ENCODE data around the gene SRPX2. TPM values are rescaled to one million over a fixed set of nuclear protein-coding genes. Genes with fewer than 3 reads are reported as not detected.

SRPX2 gene
- polyA plus RNA-seq, 1 of the 3 experiments (the other 2 are of a cell fraction): 14.5 TPM

DNA sequence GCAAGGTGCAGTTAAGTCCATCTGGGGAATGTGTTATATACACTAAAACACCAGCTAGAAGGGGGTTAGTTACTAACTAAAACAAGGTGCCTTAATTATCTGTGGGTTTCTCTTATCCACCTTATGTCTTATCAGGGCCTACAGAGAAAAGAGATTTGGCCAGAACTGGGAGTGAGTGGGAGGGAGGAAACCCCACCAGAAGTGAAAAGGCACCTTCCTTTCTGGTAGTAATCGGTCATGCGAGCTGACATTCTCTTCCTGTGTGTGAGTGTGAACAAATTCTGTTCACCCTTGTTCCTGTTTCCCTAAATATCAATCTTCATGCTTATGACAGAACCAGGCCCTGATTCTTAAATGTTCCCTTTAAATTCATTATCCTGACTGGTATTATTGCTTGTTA is 43.5 kb downstream of the SRPX2 start:
- no peak for TF ChIP-seq ELF1 (IDR thresholded peaks at IDR 0.05)
- no peak for TF ChIP-seq RFX5 (IDR thresholded peaks at IDR 0.05; ENCODE audit: low read length)
- no peak for TF ChIP-seq SMC3 (IDR thresholded peaks at IDR 0.05; ENCODE audit: low read depth, low read length)
- no peak for TF ChIP-seq FOXJ3 (CRISPR knock-in tag; IDR thresholded peaks at IDR 0.05)
- TF ChIP-seq CHD2 (IDR thresholded peaks at IDR 0.05; ENCODE audit: low read length, partially characterized antibody): no peak
- TF ChIP-seq, protein P1, sequence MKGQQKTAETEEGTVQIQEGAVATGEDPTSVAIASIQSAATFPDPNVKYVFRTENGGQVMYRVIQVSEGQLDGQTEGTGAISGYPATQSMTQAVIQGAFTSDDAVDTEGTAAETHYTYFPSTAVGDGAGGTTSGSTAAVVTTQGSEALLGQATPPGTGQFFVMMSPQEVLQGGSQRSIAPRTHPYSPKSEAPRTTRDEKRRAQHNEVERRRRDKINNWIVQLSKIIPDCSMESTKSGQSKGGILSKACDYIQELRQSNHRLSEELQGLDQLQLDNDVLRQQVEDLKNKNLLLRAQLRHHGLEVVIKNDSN (IDR thresholded peaks at IDR 0.05; ENCODE audit: borderline replicate concordance, low read depth): no peak
- no peak for TF ChIP-seq MAX (IDR thresholded peaks at IDR 0.05; ENCODE audit: low read depth)
- TF ChIP-seq ZBTB33 (IDR thresholded peaks at IDR 0.05; ENCODE audit: borderline replicate concordance, low read depth): no peak
- TF ChIP-seq REST (IDR thresholded peaks at IDR 0.05; ENCODE audit: low read depth, low read length): no peak
- TF ChIP-seq PBX3 (IDR thresholded peaks at IDR 0.05): no peak
- TF ChIP-seq MXI1 (IDR thresholded peaks at IDR 0.05; ENCODE audit: low read depth, low read length): no peak
- TF ChIP-seq MEF2A (IDR thresholded peaks at IDR 0.05; ENCODE audit: borderline replicate concordance, low read depth): no peak
- TF ChIP-seq, protein P2, sequence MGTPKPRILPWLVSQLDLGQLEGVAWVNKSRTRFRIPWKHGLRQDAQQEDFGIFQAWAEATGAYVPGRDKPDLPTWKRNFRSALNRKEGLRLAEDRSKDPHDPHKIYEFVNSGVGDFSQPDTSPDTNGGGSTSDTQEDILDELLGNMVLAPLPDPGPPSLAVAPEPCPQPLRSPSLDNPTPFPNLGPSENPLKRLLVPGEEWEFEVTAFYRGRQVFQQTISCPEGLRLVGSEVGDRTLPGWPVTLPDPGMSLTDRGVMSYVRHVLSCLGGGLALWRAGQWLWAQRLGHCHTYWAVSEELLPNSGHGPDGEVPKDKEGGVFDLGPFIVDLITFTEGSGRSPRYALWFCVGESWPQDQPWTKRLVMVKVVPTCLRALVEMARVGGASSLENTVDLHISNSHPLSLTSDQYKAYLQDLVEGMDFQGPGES (IDR thresholded peaks at IDR 0.05; ENCODE audit: low read depth, low read length): no peak
- TF ChIP-seq SIN3A (IDR thresholded peaks at IDR 0.05; ENCODE audit: borderline replicate concordance, low read depth, low read length): no peak
- TF ChIP-seq FOSL2 (IDR thresholded peaks at IDR 0.05; ENCODE audit: borderline replicate concordance, low read depth): no peak
- no peak for TF ChIP-seq RAD21 (IDR thresholded peaks at IDR 0.05; ENCODE audit: low read length)
- TF ChIP-seq, protein P3, sequence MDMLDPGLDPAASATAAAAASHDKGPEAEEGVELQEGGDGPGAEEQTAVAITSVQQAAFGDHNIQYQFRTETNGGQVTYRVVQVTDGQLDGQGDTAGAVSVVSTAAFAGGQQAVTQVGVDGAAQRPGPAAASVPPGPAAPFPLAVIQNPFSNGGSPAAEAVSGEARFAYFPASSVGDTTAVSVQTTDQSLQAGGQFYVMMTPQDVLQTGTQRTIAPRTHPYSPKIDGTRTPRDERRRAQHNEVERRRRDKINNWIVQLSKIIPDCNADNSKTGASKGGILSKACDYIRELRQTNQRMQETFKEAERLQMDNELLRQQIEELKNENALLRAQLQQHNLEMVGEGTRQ (IDR thresholded peaks at IDR 0.05; ENCODE audit: borderline replicate concordance, low read depth, low read length): no peak
- TF ChIP-seq FOXM1 (IDR thresholded peaks at IDR 0.05; ENCODE audit: low read depth): no peak
- Histone ChIP-seq H3K4me1 (ENCODE audit: control insufficient read depth in 1 of 2, insufficient read depth in 2 of 2, low read depth in 1 of 2, low read length in 1 of 2) (no peaks in the 10 kb centered on the region), H3K9me3 (no peaks in the 10 kb centered on the region), H3K4me2 (no peak overlapping the region), H3K79me2 (ENCODE audit: insufficient read depth) (no peaks in the 10 kb centered on the region), H3K36me3 (replicated peaks in 1 of 2; ENCODE audit: control insufficient read depth in 1 of 2, insufficient read depth in 2 of 2, low read length in 1 of 2) (no peaks in the 10 kb centered on the region), H3K27me3 (ENCODE audit: insufficient read depth) (no peaks in the 10 kb centered on the region), H3K9ac (no peak overlapping the region), H4K20me1 (ENCODE audit: insufficient read depth) (no peaks in the 10 kb centered on the region), H3K9me2 (no peaks in the 10 kb centered on the region), H3K27ac (ENCODE audit: low read depth in 2 of 2, low read length in 1 of 2) (no peak overlapping the region), H2AFZ (ENCODE audit: low read depth) (no peak overlapping the region), H3F3A (replicated peaks; ENCODE audit: insufficient read depth) (no peaks in the 10 kb centered on the region), H3K4me3 (ENCODE audit: low read depth in 2 of 2, low read length in 1 of 2) (no peak overlapping the region)
- POLR2A ChIA-PET: no interaction called here
- WGBS (ENCODE audit: low lambda C conversion rate): 27% methylated on average over 2 of the region's 2 CpGs
- CTCF ChIA-PET: interaction anchor here (1.0 to 9.7 kb wide), 5 partner anchors 16 to 518 kb away, joined by 3 to 211 read pairs (median 3); no protein-coding TSS in a partner anchor
- no peak for DNase-seq
